Jurkat, Clone E6-1 (cell line): Measurements from ENCODE around the gene NCKIPSD.
A peak's percentile ranks its signal among the peaks of the same experiment; 100 is the strongest.

Source experiments
- DNase-seq: peaks from one replicate; pipeline ENCODE4 v3.0.0-alpha.2; 2011; ENCODE audit warnings: low read depth, low spot score
- H3K4me3 ChIP-seq: 2 replicates; pipeline ENCODE4 v1.5.1; 2011; ENCODE audit warnings: mild to moderate bottlenecking, low read length, control low read depth, moderate library complexity

Gene NCKIPSD

GRCh38 chr3:48681974-48682610 lies 3.6 kb downstream of the NCKIPSD start:
- H3K4me3 ChIP-seq, result no peak overlapping the region
- DNase-seq, result no peak

- no peak overlapping the region for H3K4me3 ChIP-seq
- no peak for DNase-seq
Observed at GRCh38 chr3:48681541-48681880, 4.2 kb downstream of the NCKIPSD start.

GRCh38 chr3:48680811-48681540 lies 4.7 kb downstream of the NCKIPSD start:
- no peak for DNase-seq
- no peak overlapping the region for H3K4me3 ChIP-seq

- DNase-seq, result no peak
- H3K4me3 ChIP-seq, result no peak overlapping the region
Observed at GRCh38 chr3:48679411-48680391, 6.0 kb downstream of the NCKIPSD start.

- no peak for DNase-seq
- H3K4me3 ChIP-seq, result no peak overlapping the region
Observed at GRCh38 chr3:48678566-48679380, 6.9 kb downstream of the NCKIPSD start.

GRCh38 chr3:48678056-48678455 lies 7.7 kb downstream of the NCKIPSD start:
- DNase-seq, result no peak
- no peak overlapping the region for H3K4me3 ChIP-seq

GRCh38 chr3:48674505-48674904 lies 11.2 kb downstream of the NCKIPSD start:
- no peak for DNase-seq
- H3K4me3 ChIP-seq, result no peak overlapping the region

- H3K4me3 ChIP-seq, result no peak overlapping the region
- no peak for DNase-seq
Observed at GRCh38 chr3:48672522-48672921, 13.2 kb downstream of the NCKIPSD start.

- no peak overlapping the region for H3K4me3 ChIP-seq
- DNase-seq, result no peak
Observed at GRCh38 chr3:48664929-48665328, 20.8 kb downstream of the NCKIPSD start.

- DNase-seq, result no peak
- H3K4me3 ChIP-seq, result no peak overlapping the region
Observed at GRCh38 chr3:48664313-48664644, 21.4 kb downstream of the NCKIPSD start.

GRCh38 chr3:48663489-48664312 lies 22.0 kb downstream of the NCKIPSD start:
- DNase-seq, result no peak
- no peak overlapping the region for H3K4me3 ChIP-seq

- H3K4me3 ChIP-seq, result peak within 1 kb of the TSS; percentile 47
- no peak for DNase-seq
Observed at GRCh38 chr3:48662753-48663488, 22.8 kb downstream of the NCKIPSD start, which contains the start of gene CELSR3. TSS of gene CELSR3 (minus strand) at chr3:48662886. CDS start at chr3:48662634, 252 bp downstream.

GRCh38 chr3:48662145-48662752 lies 23.5 kb downstream of the NCKIPSD start:
- DNase-seq, result no peak
- H3K4me3 ChIP-seq, result peak overlapping the region; percentile 47

- DNase-seq, result peak; percentile 51
Observed at GRCh38 chr3:48661501-48662144, 24.1 kb downstream of the NCKIPSD start.

GRCh38 chr3:48660800-48661400 lies 24.8 kb downstream of the NCKIPSD start:
- no peak for DNase-seq
- no peak overlapping the region for H3K4me3 ChIP-seq

More at GRCh38 chr3:48661501-48662144, 24.1 kb downstream of the NCKIPSD start:
- H3K4me3 ChIP-seq, result peak overlapping the region; percentile 47

- H3K4me3 ChIP-seq, result peak overlapping the region; percentile 63
- DNase-seq, result peak; percentile 68
Observed at GRCh38 chr3:48656841-48657281, 28.9 kb downstream of the NCKIPSD start.
